Esophagus squamous epithelium (tissue), 4 donors: ENCODE measurements around the gene KIFC3.

Experiments
- CTCF ChIP-seq, 6 experiments: fragments of 450-650 bp in 4 of 6; fragments of 200-600 bp in 2 of 6; sonication (generic) in 2 of 6; IDR thresholded peaks; one replicate each; pipeline ENCODE4 v1.5.1; 2016 to 2019; ENCODE audit warnings: antibody characterized with exemption in 6 of 6, mild to moderate bottlenecking in 4 of 6, moderate library complexity in 4 of 6
- POLR2A ChIP-seq, 4 donors: fragments of 450-650 bp; IDR thresholded peaks; one replicate each; pipeline ENCODE4 v1.6.1; 2017; ENCODE audit warnings: antibody characterized with exemption in 4 of 4, mild to moderate bottlenecking in 4 of 4, moderate library complexity in 3 of 4

GRCh38 chr16:57808589-57809228 is 6.4 kb upstream of the KIFC3 start:
- TF ChIP-seq CTCF (IDR thresholded peaks at IDR 0.05): no peak
- TF ChIP-seq POLR2A (IDR thresholded peaks at IDR 0.05): no peak
